GM19452 (cell line): ENCODE results near the gene ITPRIP.

Experiments used
- ATAC-seq: cut with Tn5 transposase; IDR thresholded peaks from one replicate; pipeline ENCODE4 v1.9.1; 2021; ENCODE audit not compliant: unreplicated experiment

Gene ITPRIP

DNA sequence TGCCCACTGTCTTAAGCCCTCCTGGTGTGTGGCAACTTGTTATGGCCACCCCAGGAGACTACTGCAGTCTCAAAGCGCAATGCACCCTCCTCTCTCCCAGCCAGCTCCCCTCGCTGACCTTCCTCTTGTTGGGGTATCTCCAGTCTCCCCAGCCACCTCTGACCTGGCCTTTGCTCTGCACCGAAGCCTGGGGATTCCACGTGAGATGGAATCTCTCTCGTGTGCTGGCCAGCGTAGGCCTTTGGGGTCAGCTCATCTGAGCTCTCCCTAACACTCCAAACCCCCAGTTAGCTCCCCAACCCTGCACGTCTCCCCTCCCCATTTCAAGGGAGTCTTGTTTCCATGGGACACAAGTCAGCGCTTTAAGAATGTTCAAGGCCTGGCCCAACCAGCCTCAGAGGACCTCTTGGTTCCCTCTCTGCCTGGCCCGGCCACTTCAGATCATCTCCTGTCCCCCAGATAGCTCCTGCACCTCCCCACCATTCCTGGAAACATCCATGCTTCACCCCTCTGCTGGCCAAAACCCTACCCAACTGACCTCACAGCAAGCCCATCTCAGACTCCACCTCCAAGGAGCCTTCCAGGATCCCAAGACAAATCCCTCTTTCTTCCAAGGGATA lies 11.2 kb downstream of the ITPRIP start:
- no peak for ATAC-seq

GRCh38 chr10:104325436-104326435 lies 12.5 kb downstream of the ITPRIP start:
- no peak for ATAC-seq

- ATAC-seq: no peak
Measured at GRCh38 chr10:104324931-104325330, 13.3 kb downstream of the ITPRIP start.

DNA sequence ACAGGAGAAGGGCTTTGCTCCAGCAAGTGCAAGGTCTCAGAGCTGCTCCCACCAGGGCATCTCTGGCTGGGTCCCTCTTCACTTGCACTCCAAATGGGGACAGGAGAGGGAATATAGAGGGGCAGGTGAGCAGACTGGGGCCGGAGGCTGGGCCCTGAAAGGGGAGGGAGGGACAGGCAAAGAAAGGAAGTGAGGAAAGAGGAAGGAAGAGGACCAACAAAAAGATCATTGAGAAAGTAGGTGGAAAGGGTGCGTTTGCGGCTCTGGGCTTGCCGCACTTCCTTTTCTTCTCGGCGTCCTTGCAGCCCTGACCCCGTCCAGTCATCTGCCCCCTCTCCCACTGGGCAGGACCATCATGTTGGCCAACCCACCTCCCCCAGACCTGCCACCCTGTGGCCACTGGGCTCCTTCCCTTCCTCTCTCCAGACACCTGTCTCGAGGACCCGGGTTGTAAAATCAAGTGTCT lies 14.0 kb downstream of the ITPRIP start:
- no peak for ATAC-seq

DNA sequence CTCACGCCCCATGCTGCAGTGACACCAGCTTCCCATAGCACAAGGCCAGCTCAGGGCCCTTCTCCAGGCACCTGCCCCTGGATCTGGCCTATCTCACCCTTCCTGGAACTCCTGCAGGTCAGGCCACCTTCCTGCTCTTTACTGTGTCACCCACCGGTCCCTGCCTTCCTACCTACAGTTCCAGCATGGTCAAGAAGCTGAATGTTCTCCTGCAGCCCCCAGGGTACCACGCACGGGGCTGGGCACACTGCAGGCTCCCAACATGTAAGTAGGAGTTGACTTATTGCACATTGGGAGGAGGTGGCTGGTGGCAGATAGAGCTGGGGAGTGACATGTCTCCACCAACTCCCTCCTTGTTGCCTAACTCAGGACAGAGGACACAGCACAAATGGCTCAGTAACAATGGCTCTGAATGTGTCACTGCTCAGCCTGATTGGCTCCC lies 14.5 kb downstream of the ITPRIP start:
- no peak for ATAC-seq

- no peak for ATAC-seq
Measured at GRCh38 chr10:104323085-104323484, 15.2 kb downstream of the ITPRIP start.

DNA sequence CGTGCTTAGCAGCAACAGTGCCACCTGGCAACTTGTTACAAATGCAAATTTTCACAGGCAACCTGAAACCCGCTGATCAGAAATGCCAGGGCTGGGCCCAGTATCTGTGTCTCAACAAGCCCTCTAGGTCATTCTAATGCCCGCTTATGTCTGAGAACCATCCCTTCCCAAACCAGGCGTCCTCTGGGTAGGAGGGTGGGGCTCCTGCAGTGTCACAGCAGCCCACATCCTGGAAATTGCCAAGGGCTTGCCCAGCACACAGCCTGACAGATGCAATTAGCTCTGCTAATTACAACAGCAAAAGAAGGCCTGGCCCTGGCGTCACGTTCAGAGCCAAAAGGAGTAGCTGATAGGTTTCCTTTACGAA lies 15.9 kb downstream of the ITPRIP start:
- ATAC-seq: no peak

DNA sequence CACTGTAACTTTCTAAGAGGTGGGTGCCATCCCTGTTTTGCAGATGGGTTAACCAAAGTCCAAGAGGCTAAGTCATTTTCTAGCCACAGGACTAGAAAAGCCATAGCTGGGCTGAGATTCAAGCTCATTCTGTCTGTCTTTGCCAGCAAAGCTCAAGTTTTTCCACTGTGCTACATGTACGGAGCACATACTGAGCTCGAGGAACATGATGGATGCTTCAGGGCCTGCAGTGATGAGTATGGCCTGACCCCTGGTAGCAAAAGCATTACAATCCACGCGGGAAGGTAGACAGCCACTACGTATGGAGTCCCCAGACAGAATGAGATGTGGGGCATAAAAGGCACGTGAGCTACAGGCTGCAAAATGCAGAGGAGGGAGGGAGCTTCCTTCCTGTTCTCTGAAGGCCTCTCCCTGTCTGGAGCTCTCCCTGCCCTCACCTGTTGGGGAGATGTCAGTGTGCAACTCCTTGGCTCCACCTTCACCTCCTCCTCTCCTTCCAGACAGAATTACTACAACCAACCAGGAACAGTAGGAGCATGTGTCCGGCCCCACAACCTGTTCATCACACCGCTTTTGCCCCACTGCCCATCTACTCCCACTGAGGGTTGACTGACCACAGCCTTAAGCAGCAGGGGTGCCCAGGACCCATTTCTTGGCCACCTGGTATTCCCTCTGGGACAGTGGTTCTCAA lies 16.4 kb downstream of the ITPRIP start:
- ATAC-seq: no peak

DNA sequence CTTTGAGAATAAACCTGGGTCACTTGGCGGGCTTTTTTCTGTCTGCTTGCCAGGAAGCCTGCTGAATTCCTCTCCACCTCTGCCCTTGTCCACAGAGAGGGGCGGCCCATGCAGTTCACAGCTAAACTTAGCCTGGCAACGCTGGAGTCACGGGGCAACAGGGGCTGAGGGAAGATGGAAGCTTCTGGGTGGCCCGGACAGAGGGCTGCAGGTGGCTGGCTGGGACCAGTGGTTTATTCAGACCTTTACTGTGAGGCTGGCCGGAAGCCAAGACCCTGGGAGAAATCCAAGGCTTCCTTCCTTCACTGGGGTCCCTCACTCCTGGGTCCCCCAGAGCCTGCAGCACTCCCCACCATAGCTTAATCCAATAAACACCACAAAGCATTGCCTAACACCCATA lies 17.0 kb downstream of the ITPRIP start:
- no peak for ATAC-seq

DNA sequence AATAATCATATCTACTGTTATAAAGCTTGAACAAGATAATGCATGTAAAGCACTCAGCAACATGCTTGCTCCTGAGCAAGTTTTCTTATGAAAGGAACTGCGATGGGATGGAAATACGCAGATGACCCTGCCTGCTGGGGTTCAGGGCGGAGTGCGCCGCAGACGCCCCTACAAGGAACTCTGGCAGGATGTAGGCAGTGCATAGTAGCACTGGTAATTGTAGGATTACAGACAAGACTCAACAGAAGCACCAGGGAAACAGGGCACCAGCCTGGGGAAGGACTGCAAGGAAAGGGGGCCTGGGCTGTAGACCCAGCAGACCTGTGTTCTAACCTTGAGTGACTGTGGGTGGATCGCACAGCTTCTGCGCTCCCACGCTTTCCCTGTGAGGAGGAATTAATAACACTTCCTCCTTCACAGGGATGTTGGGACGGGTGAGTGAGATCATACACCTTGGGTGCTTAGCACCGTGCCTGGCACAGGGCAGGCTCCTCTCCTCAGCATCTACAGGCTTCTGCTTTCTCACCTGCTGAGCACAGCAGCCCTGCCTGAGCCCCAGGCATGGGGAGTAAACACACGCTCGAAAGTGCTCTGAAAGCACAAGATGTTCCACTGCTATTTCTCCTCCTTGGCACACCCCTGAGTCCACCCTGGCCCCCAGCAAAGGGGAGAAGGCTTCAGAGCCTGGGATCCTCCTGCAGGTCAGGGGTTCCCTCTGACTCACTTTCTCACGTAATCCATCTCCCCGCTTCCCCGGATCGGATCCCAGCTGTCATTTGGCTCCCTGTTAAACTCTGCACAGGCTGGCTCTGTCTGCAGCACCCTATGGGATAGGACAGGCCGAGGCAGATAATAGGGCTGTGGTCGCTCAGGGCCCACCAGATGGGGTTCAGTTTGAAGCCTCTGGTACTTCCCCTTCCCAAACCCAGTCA lies 19.2 kb downstream of the ITPRIP start:
- no peak for ATAC-seq

- no peak for ATAC-seq
Measured at GRCh38 chr10:104318326-104318725, 19.9 kb downstream of the ITPRIP start.

DNA sequence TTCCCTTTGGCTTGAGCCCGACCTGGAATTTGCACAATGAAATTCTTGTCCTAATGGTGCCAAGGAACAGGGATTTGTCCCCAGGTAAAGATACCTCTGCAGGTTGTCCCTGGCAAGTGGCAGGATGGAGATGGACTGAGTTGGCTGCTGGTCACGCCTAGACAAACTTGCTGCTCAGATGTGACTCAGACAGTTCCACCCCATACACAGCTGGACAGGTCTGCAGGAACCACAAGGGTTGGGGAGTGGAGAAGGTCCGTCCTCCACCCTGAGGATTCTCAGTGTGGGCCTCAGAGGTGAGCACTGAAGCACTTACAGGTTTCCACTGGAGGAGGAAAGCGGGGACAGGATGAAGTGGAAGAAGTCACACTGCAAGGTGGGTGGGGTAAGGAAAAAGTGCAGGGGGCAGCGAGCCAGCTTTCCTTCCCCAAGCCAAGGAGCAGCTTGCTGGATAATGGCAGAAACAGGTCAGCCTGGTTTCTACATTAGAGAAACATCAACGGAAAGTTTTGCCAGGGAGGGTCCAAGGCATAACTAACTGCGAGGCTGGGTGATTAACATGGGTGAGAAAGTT lies 20.5 kb downstream of the ITPRIP start:
- no peak for ATAC-seq

GRCh38 chr10:104317269-104317710 lies 21.0 kb downstream of the ITPRIP start:
- no peak for ATAC-seq

- no peak for ATAC-seq
Measured at GRCh38 chr10:104316321-104317099, 21.8 kb downstream of the ITPRIP start.

- no peak for ATAC-seq
Measured at GRCh38 chr10:104315486-104315921, 22.8 kb downstream of the ITPRIP start.

GRCh38 chr10:104314591-104315485 lies 23.4 kb downstream of the ITPRIP start:
- ATAC-seq: no peak

DNA sequence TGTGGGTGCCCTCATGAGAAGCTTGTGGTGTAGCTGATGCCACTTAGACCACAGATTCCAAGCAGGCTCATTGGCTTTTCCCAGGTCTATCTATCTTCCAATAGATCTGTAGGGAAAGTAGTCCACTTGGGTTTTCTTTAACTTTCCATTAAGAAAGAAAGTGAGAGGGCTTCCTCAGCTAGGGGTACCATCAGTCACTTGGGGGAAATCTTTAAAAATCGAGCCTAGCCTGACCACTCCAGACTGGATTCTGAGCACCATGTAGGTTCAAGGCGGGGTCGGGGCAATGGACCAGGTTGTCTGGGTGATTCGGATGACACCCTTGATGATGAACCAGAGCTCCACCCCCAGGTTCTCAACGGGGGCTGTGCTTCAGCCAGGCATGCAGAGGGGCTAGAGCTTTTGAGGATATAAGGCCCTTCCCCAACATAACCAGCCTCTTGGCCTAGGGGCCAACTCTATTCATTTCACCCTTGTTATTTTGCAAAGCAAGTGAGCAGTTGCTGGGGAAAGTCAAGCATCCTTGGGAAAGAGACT lies 27.0 kb downstream of the ITPRIP start:
- ATAC-seq: no peak
